ENCODE data around the gene GAS5.

The GAS5 gene

GRCh38 chr1:173824315-173825081 lies 43.3 kb downstream of the GAS5 start, which contains the start of the genes CENPL and DARS2:
CENPL (minus strand) TSS chr1:173824883; CDS start chr1:173811299, 13,584 bp downstream.
DARS2 (plus strand) TSS chr1:173824673; CDS start chr1:173825230, 557 bp downstream.
- DNase-seq (ENCODE audit: low spot score) = peak; percentile 93

GRCh38 chr1:173823781-173824314 lies 43.9 kb downstream of the GAS5 start:
- no peak for DNase-seq (ENCODE audit: low spot score)

GRCh38 chr1:173821680-173822079 lies 46.1 kb downstream of the GAS5 start:
- no peak for DNase-seq (ENCODE audit: low spot score)

GRCh38 chr1:173818459-173818858 lies 49.3 kb downstream of the GAS5 start:
- no peak for DNase-seq (ENCODE audit: low spot score)

Measured in CD4-positive, alpha-beta T cell treated with Interleukin-15 for 4 hours (primary cell).